Measurements from ENCODE around the gene TP73.

DNA sequence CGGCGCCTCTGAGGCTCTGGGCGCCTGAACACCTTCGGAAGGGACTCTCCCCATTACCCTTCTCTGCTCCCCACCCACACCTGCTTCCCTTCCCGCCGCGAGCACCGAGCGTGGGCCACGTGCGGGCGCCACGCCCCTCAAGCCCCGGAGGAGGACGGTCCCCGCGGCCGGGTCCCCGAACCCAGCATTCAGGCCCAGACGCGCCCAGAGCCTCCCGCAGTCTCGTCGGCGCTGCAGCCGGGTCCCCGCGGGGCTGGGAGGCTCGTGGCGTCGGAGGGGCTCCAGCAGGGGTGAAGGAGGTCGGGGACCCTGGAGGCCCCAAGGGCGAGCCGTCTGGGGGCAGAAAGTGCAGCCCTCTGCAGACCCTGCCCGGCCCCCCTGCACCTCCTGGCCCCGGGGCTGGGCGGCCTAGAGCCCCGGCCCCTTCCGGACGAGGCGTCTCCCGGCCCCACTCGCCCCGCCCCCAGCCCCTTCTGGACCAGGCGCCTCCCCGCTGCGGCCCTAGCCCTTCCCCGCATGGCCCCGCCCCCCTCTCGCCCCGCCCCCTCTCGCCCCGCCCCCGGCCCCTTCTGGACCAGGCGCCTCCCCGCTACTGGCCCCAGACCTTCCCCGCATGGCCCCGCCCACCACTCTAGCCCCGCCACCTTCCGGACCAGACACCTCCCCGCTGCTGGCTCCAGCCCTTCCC lies 119.9 kb downstream of the TP73 start:
- TF ChIP-seq, protein P1, sequence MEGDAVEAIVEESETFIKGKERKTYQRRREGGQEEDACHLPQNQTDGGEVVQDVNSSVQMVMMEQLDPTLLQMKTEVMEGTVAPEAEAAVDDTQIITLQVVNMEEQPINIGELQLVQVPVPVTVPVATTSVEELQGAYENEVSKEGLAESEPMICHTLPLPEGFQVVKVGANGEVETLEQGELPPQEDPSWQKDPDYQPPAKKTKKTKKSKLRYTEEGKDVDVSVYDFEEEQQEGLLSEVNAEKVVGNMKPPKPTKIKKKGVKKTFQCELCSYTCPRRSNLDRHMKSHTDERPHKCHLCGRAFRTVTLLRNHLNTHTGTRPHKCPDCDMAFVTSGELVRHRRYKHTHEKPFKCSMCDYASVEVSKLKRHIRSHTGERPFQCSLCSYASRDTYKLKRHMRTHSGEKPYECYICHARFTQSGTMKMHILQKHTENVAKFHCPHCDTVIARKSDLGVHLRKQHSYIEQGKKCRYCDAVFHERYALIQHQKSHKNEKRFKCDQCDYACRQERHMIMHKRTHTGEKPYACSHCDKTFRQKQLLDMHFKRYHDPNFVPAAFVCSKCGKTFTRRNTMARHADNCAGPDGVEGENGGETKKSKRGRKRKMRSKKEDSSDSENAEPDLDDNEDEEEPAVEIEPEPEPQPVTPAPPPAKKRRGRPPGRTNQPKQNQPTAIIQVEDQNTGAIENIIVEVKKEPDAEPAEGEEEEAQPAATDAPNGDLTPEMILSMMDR (IDR thresholded peaks at IDR 0.05) = no peak
- peak in 1 of 2 donors; percentile 58 for TF ChIP-seq POLR2A (IDR thresholded peaks at IDR 0.05)
